Fibroblast of pulmonary artery (primary cell): Measurements from ENCODE around the gene MRPL4.

Experiments used
- DNase-seq: peaks from one replicate; pipeline ENCODE4 v3.0.0-alpha.2; 2010; ENCODE audit warnings: low read depth
- H3K4me3 ChIP-seq: replicated peaks from 2 replicates; pipeline ENCODE4 v1.5.1; 2011; ENCODE audit warnings: low read depth, mild to moderate bottlenecking, control low read depth, low read length, moderate library complexity
- TF ChIP-seq, protein P1 (sequence below): IDR thresholded peaks from 2 replicates; pipeline ENCODE4 v1.5.1; 2011; ENCODE audit warnings: mild to moderate bottlenecking, control low read depth, low read length, inconsistent platforms; ENCODE audit errors: missing control alignments

Gene MRPL4

DNA sequence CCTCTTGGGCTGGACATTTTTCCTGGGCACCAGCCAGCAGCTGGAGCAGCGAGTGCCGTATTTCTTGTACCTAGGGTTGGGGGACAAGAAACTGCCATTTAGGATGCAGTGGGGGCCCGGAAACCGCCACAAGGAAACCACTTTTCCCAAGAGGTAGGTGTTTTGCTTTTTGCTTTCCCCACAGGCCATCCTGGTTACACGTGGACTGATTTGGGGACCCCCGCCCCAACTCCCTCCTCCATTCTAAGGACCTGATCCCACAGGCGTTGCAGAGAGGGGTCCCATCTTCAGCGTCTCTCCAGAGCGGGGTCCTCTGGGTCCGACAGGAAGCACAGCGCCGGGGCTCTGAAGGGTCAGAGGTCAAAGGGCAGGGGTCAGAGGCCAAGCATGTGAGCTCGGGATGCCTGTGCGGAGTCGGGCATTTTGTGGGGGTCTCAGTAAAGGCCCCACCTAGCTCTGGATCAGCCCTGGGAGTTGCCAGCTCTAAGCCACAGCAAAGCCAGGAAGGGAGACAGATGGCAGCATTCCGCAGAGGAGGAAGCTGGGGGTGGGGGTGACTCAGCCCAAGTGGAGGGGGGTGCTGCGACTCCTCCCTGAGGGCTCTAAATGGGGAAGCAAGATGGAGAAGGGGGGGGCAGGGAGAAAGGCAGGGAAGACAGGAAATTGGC, 53.3 kb downstream of the MRPL4 start:
- no peak for DNase-seq
- TF ChIP-seq, protein P1, sequence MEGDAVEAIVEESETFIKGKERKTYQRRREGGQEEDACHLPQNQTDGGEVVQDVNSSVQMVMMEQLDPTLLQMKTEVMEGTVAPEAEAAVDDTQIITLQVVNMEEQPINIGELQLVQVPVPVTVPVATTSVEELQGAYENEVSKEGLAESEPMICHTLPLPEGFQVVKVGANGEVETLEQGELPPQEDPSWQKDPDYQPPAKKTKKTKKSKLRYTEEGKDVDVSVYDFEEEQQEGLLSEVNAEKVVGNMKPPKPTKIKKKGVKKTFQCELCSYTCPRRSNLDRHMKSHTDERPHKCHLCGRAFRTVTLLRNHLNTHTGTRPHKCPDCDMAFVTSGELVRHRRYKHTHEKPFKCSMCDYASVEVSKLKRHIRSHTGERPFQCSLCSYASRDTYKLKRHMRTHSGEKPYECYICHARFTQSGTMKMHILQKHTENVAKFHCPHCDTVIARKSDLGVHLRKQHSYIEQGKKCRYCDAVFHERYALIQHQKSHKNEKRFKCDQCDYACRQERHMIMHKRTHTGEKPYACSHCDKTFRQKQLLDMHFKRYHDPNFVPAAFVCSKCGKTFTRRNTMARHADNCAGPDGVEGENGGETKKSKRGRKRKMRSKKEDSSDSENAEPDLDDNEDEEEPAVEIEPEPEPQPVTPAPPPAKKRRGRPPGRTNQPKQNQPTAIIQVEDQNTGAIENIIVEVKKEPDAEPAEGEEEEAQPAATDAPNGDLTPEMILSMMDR = no peak
- no peak overlapping the region for H3K4me3 ChIP-seq

DNA sequence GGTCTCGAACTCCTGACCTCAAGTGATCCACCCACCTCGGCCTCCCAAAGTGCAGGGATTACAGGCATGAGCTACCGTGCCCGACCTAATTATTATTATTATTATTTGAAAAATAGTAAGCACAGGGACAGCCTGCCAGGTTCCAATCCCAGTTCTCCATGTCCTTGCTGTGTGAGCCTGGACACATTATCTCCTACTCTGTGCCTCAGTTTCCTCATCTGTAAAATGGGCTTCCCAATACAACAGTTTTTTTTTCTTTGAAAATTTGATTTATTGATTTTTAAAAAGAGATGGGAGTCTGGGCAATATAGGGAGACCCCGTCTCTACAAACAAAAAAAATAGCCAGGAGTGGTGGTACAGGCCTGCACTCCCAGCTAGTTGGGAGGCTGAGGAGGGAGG, 54.3 kb downstream of the MRPL4 start:
- no peak for DNase-seq
- H3K4me3 ChIP-seq = no peak overlapping the region
- TF ChIP-seq, protein P1 = no peak

- no peak within 1 kb of the TSS for H3K4me3 ChIP-seq
- TF ChIP-seq, protein P1 = no peak
- DNase-seq = no peak
Observed at GRCh38 chr19:10309423-10309822, 57.4 kb downstream of the MRPL4 start, which contains the start of gene ZGLP1. Gene ZGLP1, minus strand, starts transcription at chr19:10309815.
